ENCODE data around the gene C5orf34.
"Not testable (repeated sequence)": the region's sequence is repeated elsewhere in the genome, so short reads cannot be mapped to it uniquely, and the experiment has no call there.

C5orf34 gene

DNA sequence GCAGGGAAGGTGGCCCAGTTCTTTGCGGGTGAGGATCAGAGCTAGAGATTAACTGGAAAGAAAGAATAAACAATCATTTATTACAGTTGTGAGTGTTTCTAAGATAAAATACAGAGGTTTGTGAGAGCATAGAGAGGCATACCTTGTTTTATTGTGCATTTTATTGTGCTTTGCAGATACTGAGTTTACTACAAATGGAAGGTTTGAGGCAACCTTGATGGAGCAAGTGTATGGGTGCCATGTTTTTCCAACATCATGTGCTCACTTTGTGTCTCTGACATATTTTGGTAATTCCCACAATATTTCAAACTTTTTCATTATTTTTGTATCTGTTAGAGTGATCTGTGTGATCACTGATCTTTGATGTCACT is 715 bp upstream of the C5orf34 start:
- H3K27ac ChIP-seq: peak overlapping the region; percentile 76
- DNase-seq (ENCODE audit: low read depth, low spot score): no peak

- peak overlapping the region; percentile 76 for H3K27ac ChIP-seq
- peak; percentile 52 for DNase-seq (ENCODE audit: low read depth, low spot score)
Observed at GRCh38 chr5:43514471-43514815, 505 bp downstream of the C5orf34 start.

- DNase-seq (ENCODE audit: low read depth, low spot score): no peak
- peak overlapping the region; percentile 76 for H3K27ac ChIP-seq
Observed at GRCh38 chr5:43514025-43514424, 923 bp downstream of the C5orf34 start.

DNA sequence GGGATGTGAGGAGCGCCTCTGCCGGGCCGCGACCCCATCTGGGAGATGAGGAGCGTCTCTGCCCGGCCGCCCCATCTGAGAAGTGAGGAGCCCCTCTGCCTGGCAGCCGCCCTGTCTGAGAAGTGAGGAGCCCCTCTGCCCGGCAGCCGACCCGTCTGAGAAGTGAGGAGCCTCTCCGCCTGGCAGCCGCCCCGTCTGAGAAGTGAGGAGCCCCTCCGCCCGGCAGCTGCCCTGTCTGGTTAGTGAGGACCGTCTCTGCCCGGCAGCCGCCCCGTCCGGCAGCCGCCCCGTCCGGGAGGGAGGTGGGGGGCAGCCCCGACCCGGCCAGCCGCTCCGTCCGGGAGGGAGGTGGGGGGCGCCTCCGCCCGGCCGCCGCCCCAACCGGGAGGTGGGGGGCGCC is 3.9 kb downstream of the C5orf34 start:
- DNase-seq (ENCODE audit: low read depth, low spot score); H3K27ac ChIP-seq: not testable (repeated sequence)

- no peak for DNase-seq (ENCODE audit: low read depth, low spot score)
- no peak overlapping the region for H3K27ac ChIP-seq
Observed at GRCh38 chr5:43498581-43498980, 16.4 kb downstream of the C5orf34 start.

GRCh38 chr5:43497311-43498104 is 17.4 kb downstream of the C5orf34 start:
- DNase-seq (ENCODE audit: low read depth, low spot score): no peak
- H3K27ac ChIP-seq: no peak overlapping the region

GRCh38 chr5:43491326-43491725 is 23.6 kb downstream of the C5orf34 start:
- no peak for DNase-seq (ENCODE audit: low read depth, low spot score)
- H3K27ac ChIP-seq: no peak overlapping the region

DNA sequence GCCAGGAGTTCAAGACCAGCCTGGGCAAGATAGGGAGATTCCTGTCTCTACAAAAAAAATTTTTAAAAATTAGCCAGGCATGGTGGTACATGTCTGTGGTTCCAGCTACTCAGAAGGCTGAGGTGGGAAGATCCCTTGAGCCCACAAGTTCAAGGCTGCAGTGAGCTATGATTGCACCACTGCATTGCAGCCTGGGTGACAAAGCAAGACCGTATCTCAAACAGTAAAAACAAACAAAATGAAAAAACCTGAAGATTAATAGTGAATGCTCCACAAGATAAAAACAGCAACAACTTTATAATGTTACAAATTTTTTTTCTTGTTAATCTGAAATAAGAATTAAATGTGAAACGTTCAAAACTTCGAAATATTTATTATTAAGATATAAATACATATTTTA is 28.6 kb downstream of the C5orf34 start:
- H3K27ac ChIP-seq: peak overlapping the region; percentile 89
- DNase-seq (ENCODE audit: low read depth, low spot score): no peak

GRCh38 chr5:43485406-43485805 is 29.5 kb downstream of the C5orf34 start:
- peak overlapping the region; percentile 89 for H3K27ac ChIP-seq
- DNase-seq (ENCODE audit: low read depth, low spot score): peak; percentile 61

DNA sequence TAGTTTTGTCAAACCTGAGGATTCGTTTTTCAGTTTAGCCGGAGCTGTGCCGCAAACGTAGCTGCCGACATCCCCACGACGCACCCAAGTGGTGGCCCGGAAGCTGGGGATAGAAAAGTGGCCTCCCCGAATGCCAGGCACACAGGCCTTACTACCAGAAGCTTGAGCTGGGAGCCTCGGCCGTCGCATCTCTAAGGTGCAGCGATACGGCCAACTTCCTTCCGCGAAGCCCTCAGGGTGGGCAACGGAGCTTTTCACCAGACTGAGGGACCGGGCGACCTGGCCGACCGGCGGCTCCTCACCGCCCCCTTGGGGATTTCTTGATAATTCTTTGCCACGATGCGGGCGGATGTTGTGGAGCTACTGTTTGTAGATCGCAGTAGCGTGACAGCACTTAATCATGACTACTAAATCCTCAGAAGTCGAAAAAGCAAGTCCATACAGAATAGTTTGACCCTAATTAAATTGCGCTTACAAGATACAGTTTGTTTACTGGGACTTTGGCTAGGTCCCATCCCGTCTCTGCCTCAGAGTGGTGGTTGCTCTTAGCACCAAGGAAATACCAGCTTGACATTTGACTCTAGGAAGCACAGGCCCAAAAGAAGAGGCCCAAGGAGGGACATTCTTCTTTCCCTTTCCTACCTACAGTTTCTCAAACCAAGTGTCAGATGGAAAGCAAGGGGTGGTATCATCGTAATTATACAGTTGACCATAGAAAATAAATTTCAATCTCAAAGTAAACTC is 30.7 kb downstream of the C5orf34 start:
- DNase-seq (ENCODE audit: low read depth, low spot score): peak; percentile 58
- peak overlapping the region; percentile 89 for H3K27ac ChIP-seq

GRCh38 chr5:43483298-43484105 is 31.4 kb downstream of the C5orf34 start, which contains the start of gene TMEM267:
TMEM267 (minus strand) TSS chr5:43483865; CDS start chr5:43453969, 29,896 bp downstream.
- peak within 1 kb of the TSS; percentile 89 for H3K27ac ChIP-seq
- DNase-seq (ENCODE audit: low read depth, low spot score): peak; percentile 55

- DNase-seq (ENCODE audit: low read depth, low spot score): no peak
Observed at GRCh38 chr5:43482490-43483297, 32.3 kb downstream of the C5orf34 start.

DNA sequence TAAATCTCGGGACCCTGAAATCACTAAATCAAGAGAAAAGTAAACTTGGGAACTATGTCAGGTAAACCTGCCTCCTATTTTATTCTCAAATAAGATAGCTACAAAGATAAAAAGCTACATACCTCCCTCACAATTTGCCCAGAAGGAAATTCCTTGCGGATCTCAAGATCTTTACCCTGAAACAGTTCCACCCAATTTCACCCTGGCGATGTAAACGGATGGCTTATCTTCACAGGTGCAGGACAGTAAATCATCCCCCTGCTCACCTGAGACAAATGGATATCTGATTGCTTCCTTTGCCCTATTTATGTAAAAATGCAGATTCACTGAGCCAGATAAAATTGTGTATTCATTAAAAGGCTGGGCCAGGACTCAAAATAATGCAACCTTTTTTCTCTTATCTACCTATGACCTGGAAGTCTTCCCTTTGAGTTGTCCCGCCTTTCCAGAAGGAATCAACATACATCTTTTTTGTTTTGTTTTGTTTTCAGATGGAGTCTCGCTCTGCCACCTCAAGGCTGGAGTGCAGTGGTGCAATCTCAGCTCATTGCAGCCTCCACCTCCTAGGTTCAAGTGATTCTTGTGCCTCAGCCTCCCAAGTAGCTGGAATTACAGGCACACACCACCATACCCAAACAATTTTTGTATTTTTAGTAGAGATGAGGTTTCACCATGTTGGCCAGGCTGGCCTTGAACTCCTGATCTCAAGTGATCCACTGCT is 45.1 kb downstream of the C5orf34 start:
- DNase-seq (ENCODE audit: low read depth, low spot score): no peak
- H3K27ac ChIP-seq: no peak overlapping the region

More at GRCh38 chr5:43482490-43483297, 32.3 kb downstream of the C5orf34 start:
- peak overlapping the region; percentile 89 for H3K27ac ChIP-seq

GRCh38 chr5:43467100-43467499 is 47.8 kb downstream of the C5orf34 start:
- DNase-seq (ENCODE audit: low read depth, low spot score): no peak
- H3K27ac ChIP-seq: no peak overlapping the region

DNA sequence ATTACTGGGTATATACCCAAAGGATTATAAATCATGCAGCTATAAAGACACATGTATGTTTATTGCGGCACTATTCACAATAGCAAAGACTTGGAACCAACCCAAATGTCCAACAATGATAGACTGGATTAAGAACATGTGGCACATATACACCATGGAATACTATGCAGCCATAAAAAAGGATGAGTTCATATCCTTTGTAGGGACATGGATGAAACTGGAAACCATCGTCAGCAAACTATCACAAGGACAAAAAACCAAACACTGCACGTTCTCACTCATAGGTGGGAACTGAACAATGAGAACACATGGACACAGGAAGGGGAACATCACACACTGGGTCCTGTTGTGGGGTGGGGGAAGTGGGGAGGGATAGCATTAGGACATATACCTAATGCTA is 49.5 kb downstream of the C5orf34 start:
- not testable (repeated sequence) for DNase-seq (ENCODE audit: low read depth, low spot score); H3K27ac ChIP-seq

GRCh38 chr5:43461066-43461465 is 53.9 kb downstream of the C5orf34 start:
- H3K27ac ChIP-seq: no peak overlapping the region
- DNase-seq (ENCODE audit: low read depth, low spot score): no peak

DNA sequence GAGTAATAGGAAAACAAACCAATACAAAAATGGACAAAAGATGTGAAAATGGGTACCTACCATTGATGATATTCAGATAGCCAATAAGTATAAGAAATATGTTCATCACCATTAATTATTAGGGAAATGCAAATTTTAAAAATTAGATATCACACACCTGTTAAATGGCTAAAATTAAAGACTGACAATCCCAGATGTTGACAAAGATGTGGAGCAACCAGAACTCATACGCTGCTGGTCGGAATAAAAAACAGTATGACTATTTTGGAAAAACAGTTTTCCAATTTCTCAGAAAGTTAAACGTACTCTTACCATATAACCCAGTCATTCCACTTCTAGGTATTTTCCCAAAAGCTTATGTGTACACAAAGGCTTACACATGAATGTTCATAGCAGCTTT is 58.4 kb downstream of the C5orf34 start:
- H3K27ac ChIP-seq: no peak overlapping the region
- DNase-seq (ENCODE audit: low read depth, low spot score): no peak

GRCh38 chr5:43441575-43441974 is 73.4 kb downstream of the C5orf34 start:
- H3K27ac ChIP-seq; DNase-seq (ENCODE audit: low read depth, low spot score): not testable (repeated sequence)

- DNase-seq (ENCODE audit: low read depth, low spot score): no peak
- no peak overlapping the region for H3K27ac ChIP-seq
Observed at GRCh38 chr5:43437062-43437660, 77.8 kb downstream of the C5orf34 start.

Data from epithelial cell of prostate (primary cell).